Pons (tissue), 1 donor: ENCODE results near the gene ASB5.

ENCODE experiments used
- DNase-seq: peaks from one replicate; pipeline ENCODE4 v3.0.0-alpha.2; 2016; ENCODE audit warnings: low spot score

The ASB5 gene

GRCh38 chr4:176277162-176277904 lies 8.3 kb upstream of the ASB5 start:
- peak; percentile 66 for DNase-seq

DNA sequence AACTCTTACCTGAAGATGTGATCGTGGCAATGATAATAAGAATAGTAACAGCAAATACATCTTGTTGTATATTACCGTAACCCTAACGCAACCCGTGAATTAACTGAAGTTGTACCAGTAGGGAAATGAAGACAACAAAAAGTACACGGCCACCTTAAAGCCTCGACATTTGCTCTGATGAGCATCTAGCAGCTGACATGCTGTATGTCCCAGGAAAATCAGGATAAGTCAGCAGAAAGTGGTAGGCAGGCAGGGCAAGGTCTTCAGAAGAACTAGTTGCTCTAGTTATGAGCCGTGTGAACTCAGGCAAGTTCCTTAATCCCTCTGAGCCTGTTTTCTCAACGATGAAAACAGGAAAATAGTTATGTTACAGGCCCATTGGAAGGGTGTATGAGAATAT lies 7.7 kb upstream of the ASB5 start:
- no peak for DNase-seq

- no peak for DNase-seq
Observed at GRCh38 chr4:176274441-176274840, 5.4 kb upstream of the ASB5 start.

- DNase-seq = no peak
Observed at GRCh38 chr4:176273736-176274135, 4.7 kb upstream of the ASB5 start.

- no peak for DNase-seq
Observed at GRCh38 chr4:176272799-176273198, 3.8 kb upstream of the ASB5 start.

GRCh38 chr4:176271749-176272148 lies 2.7 kb upstream of the ASB5 start:
- DNase-seq = no peak

- DNase-seq = no peak
Observed at GRCh38 chr4:176270669-176271068, 1.6 kb upstream of the ASB5 start.

GRCh38 chr4:176266026-176266425 lies 3.0 kb downstream of the ASB5 start:
- DNase-seq = no peak

- DNase-seq = no peak
Observed at GRCh38 chr4:176262243-176262642, 6.8 kb downstream of the ASB5 start.

DNA sequence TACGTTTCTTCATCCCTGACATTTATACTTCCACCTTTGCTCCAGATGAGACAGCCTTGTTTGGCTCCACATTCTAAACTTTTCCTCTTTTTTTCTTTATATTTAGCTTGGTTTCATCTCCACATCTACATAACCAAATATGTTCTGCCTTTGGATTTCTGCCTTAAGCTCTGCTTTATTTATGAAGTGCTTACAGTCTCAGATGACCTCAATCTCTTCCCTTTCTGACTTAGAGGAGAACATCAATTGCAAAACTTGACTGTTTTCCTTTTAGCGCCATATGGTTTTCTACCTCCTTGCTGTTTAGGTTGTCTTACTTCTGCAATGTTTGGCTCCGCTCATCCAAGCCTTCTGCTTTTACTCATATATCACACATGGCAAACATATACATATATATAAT lies 7.5 kb downstream of the ASB5 start:
- peak; percentile 36 for DNase-seq

DNA sequence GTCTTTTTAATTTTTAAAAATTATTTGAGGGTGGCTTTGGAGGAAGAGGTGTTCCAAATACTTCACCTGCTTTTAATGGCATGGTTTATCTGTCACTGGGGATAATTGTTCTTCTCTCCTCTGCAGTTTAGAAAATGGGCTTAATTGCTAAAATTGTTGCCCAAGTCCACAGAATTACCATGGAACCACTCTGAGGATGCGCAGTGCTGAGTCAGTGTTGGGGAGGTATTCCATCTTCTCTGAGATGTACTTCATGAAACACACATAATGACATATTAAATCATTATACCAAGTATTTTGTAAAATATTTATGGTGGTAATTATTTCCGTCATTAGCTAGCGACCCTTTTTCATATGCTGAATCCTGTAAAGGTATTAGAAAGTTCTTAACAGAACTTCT lies 8.0 kb downstream of the ASB5 start:
- DNase-seq = no peak

DNA sequence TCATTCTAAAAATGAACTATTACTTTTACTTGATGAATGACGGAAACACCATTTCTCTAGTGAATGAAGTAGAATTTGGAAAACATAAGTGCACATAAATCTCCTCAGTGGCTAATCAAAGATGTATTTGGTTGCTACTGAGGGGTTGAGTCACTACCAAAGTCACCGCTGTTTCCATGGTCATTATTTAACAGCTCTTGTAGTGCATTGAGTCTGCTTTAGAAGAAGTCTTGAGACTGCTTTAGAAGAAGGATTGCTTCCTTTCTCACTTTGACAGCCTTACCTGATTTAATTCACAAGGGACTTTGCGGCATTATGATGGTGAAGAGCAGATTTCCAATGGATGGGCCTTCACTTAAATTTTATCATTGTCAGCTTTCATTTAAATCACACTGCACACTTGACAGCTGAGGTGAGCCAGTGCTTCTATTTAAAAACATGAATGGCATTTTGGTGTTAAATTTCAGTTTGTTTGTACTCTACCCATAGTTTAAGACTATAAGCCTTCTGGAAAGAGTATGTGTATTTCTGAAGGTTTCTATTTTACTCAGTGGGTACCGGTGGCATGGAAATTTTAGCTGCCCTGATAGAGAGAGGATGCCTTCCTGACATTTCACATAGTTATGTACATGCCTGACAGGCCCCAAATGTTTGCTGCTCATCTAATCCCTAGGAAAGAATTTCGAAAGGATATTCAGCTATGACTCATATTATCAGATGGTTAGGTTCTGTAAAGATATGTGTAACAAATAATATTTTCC lies 9.5 kb downstream of the ASB5 start:
- DNase-seq = no peak

DNA sequence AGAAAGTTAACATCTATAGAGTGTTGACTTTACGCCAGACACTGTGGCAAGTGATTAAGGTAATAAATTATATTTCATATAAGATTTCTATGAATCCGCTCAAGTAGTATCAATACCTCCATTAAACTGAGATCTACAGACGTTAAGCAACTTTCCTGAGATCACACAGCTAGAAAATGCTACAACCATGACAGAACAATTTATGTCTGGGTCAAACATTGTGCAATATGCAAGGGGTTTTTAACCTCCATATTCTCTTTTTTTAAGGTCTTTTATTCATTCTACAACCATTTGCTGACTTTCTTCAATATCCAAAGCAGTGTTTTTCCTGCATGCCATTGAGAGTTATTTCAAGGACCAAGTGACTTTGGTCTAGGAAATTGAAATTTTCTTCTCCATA lies 10.9 kb downstream of the ASB5 start:
- DNase-seq = no peak

DNA sequence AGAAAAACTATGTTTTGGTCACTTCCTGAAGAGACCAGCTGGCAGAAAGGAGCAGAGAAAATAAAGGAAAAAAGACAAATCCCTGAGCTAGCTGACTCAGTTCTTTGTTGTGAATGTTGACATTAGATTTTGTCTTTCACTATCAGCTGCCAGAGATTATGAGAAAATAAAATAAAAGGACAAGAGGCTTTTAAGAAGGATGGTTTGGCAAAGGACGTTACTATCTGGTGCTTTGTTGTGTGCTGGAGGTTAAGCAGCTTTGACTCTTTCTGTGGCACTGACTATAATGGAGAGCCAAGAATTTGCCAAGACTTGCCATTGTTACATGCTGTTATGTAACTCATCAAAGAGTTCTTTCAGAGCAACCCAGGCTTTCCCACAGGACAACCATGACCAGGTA lies 12.1 kb downstream of the ASB5 start:
- peak; percentile 18 for DNase-seq

GRCh38 chr4:176242764-176243347 lies 26.2 kb downstream of the ASB5 start:
- DNase-seq = no peak

- no peak for DNase-seq
Observed at GRCh38 chr4:176241703-176242102, 27.3 kb downstream of the ASB5 start.

DNA sequence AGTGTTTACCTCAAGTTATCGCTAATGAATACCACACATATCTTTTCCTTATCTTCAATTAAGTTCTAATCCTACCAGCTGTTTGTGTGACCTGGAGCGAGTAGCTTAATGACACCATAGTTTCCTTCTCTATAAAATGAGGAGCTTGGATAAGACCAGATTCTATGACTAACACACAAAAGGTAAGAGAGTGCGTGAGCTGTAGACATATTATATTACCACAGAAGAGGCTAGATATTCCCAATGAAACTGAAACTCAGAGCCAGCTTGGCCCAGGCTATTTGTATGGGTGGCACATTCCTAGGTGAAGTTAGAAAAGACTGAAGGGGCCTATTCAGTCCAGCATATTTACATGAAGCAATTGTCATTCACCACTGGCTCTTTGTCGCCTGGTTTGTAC lies 30.2 kb downstream of the ASB5 start:
- DNase-seq = no peak

GRCh38 chr4:176238157-176238610 lies 30.8 kb downstream of the ASB5 start:
- DNase-seq = no peak

- no peak for DNase-seq
Observed at GRCh38 chr4:176236946-176237345, 32.1 kb downstream of the ASB5 start.

DNA sequence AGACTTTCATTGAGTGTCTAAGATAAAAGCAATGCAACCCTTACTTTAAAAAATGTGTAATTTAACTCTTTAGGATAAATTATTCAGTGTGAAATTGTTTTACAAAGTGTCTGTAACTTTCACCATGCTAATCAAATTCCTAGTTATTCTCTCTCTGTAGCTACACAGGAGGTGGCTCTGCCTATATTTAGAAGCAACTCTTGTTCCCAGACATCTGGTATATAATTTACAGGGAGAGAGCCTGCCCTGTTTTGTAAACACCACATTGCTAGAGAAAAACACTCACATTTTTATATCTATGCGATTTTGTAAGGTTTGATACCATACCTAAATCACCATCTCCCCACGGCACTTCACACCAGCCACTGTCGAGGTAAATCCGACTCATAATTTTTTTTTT lies 38.2 kb downstream of the ASB5 start:
- DNase-seq = no peak

DNA sequence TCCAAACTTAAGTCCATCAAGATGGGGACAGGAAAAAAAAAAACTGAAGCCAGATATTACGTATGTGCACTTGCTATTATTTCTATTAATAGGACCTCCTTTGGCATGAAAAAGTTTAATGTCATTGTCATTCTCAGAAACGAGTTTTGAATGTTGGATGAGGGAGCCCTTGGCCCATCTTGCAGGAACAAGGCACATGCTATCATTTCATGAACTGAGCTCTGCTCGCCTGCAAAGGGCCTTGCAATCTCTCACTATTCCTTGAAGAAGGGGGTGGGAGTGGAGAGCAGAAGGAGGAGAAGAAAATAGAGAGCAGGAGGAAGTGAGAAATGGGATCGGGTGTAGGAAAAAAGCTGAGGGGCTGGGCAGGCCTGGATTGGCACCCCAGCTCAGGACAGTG lies 39.4 kb downstream of the ASB5 start:
- DNase-seq = no peak

DNA sequence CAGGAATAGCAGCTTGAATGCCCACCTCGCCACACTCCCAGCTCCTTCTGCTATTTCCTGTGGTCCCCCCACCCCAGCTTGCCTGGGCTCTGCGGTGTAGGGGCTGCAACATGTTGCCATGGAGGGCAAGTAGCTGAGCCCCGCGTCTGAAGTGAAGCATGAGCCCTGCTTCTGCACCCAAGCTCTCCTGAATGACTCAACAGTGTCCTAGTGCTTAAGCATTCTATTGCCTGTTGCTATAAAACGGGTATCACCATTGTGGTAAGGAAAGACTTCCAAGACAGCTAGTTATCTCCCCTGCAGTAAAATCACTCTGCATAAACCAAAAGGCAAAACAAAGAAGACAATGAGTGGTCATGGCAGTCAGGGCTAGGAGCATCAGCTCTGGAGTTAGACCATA lies 42.3 kb downstream of the ASB5 start:
- no peak for DNase-seq

DNA sequence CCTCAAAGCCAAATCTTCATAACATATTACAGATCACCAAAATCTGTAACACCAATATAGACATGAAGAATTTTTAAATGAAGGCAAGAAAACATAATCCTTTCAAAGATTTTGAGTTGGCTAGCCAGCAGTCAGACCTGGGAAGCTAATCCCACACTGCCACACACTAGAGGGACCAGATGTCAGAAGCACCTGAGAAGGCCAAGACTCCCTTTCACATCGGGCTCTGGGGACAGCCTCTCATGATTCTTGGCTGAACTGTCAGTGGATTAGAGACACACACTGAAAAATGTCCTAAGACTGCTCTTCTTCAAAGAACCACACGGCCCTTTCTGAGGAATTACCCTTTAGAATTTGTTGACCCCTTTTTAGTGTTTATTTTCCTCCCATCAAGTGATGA lies 45.5 kb downstream of the ASB5 start:
- DNase-seq = no peak
